Measurements from ENCODE around the gene ZDHHC1.
A peak's percentile ranks its signal among the peaks of the same experiment; 100 is the strongest.

ZDHHC1 gene

DNA sequence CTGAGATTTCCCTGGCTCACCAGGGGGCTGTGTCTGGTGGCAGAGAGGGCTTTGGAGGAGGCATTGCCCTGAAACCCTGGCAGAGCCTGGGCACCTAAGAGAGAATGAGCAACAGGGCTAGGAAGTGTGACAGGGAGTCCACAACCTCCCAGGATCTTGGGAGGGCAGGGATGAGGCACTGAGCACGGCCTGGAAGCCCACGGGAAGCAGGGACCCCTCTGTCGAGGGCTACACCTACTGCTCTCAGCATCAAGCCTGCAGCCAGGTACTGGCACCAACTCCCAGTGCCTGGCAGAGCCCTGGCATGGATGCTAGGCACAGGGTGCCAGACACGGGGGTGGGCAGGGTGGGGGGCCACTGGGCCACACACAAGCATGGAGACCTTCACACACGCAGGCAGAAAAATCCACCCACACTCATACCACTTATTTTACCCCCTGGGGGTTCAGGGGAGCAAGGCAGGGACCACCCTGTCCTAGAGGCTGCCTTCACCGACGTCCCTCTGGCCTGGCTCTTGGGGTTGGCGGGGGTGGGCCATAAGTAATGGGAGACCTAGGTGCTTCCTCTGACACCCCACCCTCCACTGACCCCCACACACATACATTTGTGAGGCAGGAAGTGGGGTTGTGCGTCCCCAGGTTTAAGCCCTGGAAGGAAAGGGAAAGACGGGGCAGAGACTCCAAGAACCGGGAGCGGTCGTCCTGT lies 13.7 kb upstream of the ZDHHC1 start:
- H3K36me3 ChIP-seq (ENCODE audit: insufficient read depth) = no peaks in the 10 kb centered on the region

DNA sequence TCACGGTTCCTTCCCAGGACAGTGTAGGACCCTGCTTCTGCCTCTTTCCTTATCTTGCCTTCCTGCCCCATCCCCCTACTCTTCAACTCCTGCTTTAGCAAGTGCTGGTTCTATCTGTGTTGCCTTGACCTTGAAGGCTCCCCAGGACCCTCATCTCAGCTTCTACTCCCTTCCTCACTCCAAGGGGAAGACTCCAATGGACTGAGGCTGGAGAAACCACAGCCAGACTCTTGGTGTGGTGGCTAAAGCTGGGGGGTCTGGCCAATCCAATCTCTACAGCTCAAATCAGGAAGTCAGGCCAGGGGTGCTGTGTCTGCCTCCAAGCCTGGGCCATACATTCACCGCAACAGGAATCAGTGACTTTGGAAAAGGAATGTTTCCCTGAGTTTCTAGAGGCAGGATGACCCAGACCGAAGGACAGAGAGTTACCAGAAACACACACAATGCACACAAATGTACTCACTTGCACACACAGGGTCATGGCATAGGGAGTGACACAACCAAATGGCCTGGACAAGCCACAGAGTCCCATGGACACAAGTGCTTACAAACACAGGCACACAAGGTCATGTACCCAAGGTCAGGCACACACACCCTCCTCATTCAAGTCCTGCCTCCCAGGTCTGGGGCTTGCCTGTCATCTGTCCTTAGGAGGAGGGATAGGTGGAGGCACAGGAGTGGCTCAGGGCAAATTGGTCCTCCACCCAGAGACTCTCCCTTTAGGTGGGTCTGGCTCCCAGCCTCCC lies 12.9 kb upstream of the ZDHHC1 start:
- TF ChIP-seq, protein P1, sequence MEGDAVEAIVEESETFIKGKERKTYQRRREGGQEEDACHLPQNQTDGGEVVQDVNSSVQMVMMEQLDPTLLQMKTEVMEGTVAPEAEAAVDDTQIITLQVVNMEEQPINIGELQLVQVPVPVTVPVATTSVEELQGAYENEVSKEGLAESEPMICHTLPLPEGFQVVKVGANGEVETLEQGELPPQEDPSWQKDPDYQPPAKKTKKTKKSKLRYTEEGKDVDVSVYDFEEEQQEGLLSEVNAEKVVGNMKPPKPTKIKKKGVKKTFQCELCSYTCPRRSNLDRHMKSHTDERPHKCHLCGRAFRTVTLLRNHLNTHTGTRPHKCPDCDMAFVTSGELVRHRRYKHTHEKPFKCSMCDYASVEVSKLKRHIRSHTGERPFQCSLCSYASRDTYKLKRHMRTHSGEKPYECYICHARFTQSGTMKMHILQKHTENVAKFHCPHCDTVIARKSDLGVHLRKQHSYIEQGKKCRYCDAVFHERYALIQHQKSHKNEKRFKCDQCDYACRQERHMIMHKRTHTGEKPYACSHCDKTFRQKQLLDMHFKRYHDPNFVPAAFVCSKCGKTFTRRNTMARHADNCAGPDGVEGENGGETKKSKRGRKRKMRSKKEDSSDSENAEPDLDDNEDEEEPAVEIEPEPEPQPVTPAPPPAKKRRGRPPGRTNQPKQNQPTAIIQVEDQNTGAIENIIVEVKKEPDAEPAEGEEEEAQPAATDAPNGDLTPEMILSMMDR (conservative IDR thresholded peaks at IDR 0.05; ENCODE audit: low read depth, low read length) = no peak
- H3K79me2 ChIP-seq (ENCODE audit: insufficient read depth, low read depth) = no peaks in the 10 kb centered on the region
- H3K36me3 ChIP-seq (ENCODE audit: insufficient read depth) = no peaks in the 10 kb centered on the region
- H3K9ac ChIP-seq = no peak overlapping the region
- H2AFZ ChIP-seq (ENCODE audit: low read depth) = no peak overlapping the region; the same call in 1 of the 2 replicates
- H4K20me1 ChIP-seq (ENCODE audit: insufficient read depth) = no peaks in the 10 kb centered on the region
- no peak overlapping the region for H3K4me2 ChIP-seq
- H3K27ac ChIP-seq = no peak overlapping the region
- H3K4me3 ChIP-seq (IDR thresholded peaks at IDR 0.05; ENCODE audit: insufficient read depth, low read depth, low read length) = no peak overlapping the region
- H3K27me3 ChIP-seq (ENCODE audit: insufficient read depth, low read depth) = peaks cover 29% of the 10 kb centered on the region
- no peaks in the 10 kb centered on the region for H3K4me1 ChIP-seq (ENCODE audit: low read depth, poor library complexity, severe bottlenecking)

More for the DNA sequence above, 13.7 kb upstream of the ZDHHC1 start:
- H3K27ac ChIP-seq = no peak overlapping the region
- TF ChIP-seq, protein P1 (conservative IDR thresholded peaks at IDR 0.05; ENCODE audit: low read depth, low read length) = no peak
- no peak overlapping the region for H3K4me3 ChIP-seq (IDR thresholded peaks at IDR 0.05; ENCODE audit: insufficient read depth, low read depth, low read length)
- peak overlapping the region; percentile 52; the same call in 1 of the 2 replicates for H2AFZ ChIP-seq (ENCODE audit: low read depth)
- no peaks in the 10 kb centered on the region for H3K4me1 ChIP-seq (ENCODE audit: low read depth, poor library complexity, severe bottlenecking)
- H3K9ac ChIP-seq = no peak overlapping the region; the same call in 1 of the 2 replicates
- H3K27me3 ChIP-seq (ENCODE audit: insufficient read depth, low read depth) = peaks cover 28% of the 10 kb centered on the region
- 0 out of 2 replicates have a peak overlapping the region, but pooled peaks have one; percentile 33 for H3K4me2 ChIP-seq
- H3K79me2 ChIP-seq (ENCODE audit: insufficient read depth, low read depth) = no peaks in the 10 kb centered on the region
- H4K20me1 ChIP-seq (ENCODE audit: insufficient read depth) = no peaks in the 10 kb centered on the region

DNA sequence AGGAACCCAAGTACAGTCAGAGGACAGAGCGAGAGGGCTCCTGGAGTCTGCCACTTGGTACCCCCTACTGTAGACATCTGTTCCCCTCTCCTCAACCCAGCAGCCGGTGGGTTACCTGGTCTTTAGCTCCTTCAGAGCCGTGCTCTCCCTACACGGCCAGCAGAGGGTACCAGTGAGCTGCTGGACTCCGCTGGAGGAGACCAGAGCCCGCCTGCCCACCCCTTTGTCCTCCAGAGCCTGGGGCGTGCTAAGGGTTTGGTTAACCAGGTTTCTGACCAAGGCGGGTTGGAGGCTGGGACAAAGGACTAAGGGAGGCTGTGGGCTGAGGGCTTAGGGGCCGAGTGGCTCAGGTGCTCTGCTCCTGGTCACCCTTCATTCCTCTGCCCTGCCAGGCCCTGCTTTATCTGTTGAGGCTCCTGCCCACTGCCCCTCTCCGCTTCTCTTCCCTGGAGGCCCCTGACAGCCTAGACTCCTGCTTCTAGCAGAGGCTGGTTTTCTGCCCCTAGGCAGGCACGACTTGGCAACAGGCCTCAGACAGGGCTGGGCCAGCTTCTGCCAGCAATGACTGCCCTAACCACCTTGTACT lies 12.0 kb upstream of the ZDHHC1 start:
- Histone ChIP-seq H3K4me2 (no peak overlapping the region), H3K4me1 (ENCODE audit: low read depth, poor library complexity, severe bottlenecking) (no peaks in the 10 kb centered on the region), H3K4me3 (IDR thresholded peaks at IDR 0.05; ENCODE audit: insufficient read depth, low read depth, low read length) (no peak overlapping the region), H2AFZ (ENCODE audit: low read depth) (no peak overlapping the region), H3K27ac (no peak overlapping the region), H3K27me3 (ENCODE audit: insufficient read depth, low read depth) (peaks cover 36% of the 10 kb centered on the region), H3K9ac (no peak overlapping the region), H4K20me1 (ENCODE audit: insufficient read depth) (no peaks in the 10 kb centered on the region), H3K79me2 (ENCODE audit: insufficient read depth, low read depth) (no peaks in the 10 kb centered on the region), H3K36me3 (ENCODE audit: insufficient read depth) (no peaks in the 10 kb centered on the region)
- TF ChIP-seq, protein P1 (conservative IDR thresholded peaks at IDR 0.05; ENCODE audit: low read depth, low read length) = peak; percentile 63

DNA sequence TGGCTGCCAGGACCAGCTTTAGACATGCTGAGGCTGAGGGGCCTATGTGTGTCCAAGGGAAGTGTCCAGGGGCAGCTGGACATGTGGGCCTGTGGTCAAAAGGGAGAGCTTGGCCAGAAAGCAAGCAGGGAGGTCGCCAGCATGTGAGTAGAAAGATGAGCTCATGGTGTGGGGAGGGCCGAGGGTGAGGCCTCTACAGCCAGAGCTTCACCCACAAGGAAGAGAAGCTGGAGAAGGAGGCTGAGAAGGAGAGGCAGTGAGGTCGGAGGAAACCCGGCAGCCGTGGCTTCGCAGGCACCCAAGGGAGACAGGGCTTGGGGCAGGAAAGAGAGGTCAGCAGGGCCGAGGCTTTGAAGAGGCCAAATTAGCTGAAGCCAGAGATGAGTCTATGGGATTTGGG lies 10.7 kb upstream of the ZDHHC1 start:
- Histone ChIP-seq H4K20me1 (ENCODE audit: insufficient read depth) (no peaks in the 10 kb centered on the region), H3K9ac (no peak overlapping the region), H3K27me3 (ENCODE audit: insufficient read depth, low read depth) (peaks cover 35% of the 10 kb centered on the region), H3K4me1 (ENCODE audit: low read depth, poor library complexity, severe bottlenecking) (no peaks in the 10 kb centered on the region), H2AFZ (ENCODE audit: low read depth) (no peak overlapping the region), H3K36me3 (ENCODE audit: insufficient read depth) (no peaks in the 10 kb centered on the region), H3K4me2 (no peak overlapping the region), H3K4me3 (IDR thresholded peaks at IDR 0.05; ENCODE audit: insufficient read depth, low read depth, low read length) (no peak overlapping the region), H3K27ac (no peak overlapping the region), H3K79me2 (ENCODE audit: insufficient read depth, low read depth) (no peaks in the 10 kb centered on the region)
- TF ChIP-seq, protein P1 (conservative IDR thresholded peaks at IDR 0.05; ENCODE audit: low read depth, low read length) = no peak
